Left forelimb (tissue), 1 donor: Measurements from ENCODE around the gene KIAA2012.
"Not testable (repeated sequence)": the region's sequence is repeated elsewhere in the genome, so short reads cannot be mapped to it uniquely, and the experiment has no call there.

Experiments
- DNase-seq: peaks from one replicate; pipeline ENCODE4 v3.0.0-alpha.2; 2018; ENCODE audit warnings: low spot score

The KIAA2012 gene

DNA sequence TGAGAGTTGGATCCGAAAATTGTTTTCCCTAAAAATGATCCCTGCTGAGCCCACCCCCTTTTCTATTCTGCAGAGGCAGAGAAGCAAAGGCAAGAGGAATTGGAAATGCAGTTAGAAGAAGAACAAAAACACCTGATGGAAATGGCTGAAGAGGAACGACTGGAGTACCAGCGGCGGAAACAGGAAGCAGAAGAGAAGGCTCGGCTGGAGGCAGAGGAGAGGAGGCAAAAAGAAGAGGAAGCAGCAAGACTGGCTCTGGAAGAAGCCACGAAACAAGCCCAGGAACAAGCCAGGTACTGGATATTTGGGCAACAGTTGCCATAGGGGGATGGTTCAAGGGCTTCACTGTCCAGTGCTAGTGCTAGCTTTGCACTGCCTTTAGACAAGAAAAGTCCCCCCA, 123.7 kb downstream of the KIAA2012 start:
- DNase-seq = no peak

DNA sequence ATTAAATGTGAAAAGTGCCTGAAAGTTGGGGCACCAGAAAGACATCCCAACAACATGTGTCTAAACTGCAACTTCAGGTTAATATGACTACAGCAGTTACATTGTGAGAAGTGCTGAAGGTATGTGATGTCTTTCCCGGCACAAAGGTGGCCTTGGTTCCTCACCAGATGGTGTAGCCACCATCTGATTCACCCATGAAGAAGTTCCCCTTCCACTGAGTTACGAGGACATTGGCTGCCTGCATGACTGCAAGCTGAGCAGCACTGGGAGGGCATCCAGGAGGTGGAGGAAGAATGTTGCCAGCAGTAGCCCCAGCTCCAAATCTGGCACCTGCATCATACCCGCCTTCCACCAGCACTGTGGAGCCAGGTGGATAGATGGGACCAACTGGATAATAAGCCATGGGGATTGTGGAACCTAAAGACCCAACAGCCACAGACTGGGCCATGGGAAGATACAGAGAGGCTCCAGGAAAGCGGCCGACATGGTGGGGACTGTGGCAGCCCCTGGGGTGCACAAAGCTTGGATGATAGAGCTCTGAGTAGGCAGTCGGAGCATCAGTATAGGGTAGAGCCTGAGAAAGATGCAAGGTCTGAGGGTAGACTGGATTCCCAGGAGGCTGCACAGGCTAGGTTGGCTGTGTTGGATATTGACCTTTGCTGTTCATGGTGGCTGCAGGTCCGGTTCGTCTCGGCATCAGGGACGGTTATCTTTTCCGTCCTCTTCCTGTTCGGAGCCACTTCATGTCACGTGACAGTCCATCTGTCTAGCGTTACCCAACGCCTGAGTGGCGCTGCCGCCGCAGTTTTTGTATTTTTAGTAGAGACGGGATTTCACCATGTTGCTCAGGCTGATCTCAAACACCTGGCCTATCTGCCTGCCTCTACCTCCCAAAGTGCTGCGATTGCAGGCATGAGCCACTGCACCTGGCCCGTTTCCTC, 128.4 kb downstream of the KIAA2012 start:
- no peak for DNase-seq

- no peak for DNase-seq
Observed at GRCh38 chr2:202203348-202203747, 130.3 kb downstream of the KIAA2012 start.

GRCh38 chr2:202204855-202205254, 131.8 kb downstream of the KIAA2012 start:
- DNase-seq = no peak

GRCh38 chr2:202208526-202208925, 135.5 kb downstream of the KIAA2012 start:
- no peak for DNase-seq

GRCh38 chr2:202215179-202215578, 142.1 kb downstream of the KIAA2012 start:
- DNase-seq = no peak

- DNase-seq = no peak
Observed at GRCh38 chr2:202221873-202222272, 148.8 kb downstream of the KIAA2012 start.

- no peak for DNase-seq
Observed at GRCh38 chr2:202237787-202238233, 164.8 kb downstream of the KIAA2012 start.

DNA sequence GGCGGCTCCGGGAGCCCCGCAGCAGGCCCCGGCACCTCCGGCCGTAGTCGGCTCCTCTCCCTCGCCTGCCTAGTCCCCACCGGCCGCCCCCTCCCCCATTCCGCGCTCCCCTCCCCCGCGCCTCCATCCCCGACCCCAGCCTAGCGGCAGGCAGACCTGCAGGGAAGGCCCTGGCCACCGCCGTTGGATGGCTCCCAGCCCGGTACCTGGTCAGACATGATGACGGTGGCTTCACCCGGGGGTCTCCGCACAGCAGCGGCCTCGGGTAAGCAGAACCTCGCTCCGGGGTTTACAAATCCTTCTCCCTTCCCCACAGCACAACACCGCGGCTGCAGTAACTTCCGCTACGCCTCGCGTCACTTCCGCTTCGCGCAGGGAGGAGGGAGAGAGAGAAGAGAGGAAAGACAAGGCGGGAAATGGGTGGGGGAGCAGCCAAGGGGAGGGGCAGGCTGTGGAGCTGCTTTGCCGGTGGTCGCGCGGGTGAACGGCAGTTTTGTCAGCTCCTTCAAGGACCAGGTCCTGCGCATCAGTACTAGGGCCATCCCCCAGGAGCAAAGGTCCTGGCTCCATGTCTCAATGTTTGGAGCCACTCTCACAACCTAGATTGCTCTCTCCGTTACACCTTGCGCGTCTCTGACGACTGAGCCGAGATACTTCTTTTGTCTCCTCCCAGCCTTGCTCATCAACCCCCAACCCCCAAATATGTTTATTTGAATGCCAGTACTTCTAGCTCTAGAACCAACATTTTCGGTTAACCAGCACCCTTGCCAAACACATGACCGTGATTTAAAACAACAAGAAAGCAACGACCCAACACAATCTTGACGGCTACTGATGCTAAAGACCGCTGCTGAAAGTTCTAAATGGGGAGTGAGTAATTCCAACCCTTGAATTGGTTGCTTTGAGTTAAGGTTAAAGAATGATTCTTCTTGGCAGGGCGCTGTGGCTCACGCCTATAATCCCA, 165.5 kb downstream of the KIAA2012 start, which contains the start of gene SUMO1:
TSS of gene SUMO1 (minus strand) at position 364 of the 964 bp plus-strand sequence. CDS start at position 218, 146 bp downstream.
- peak; percentile 96 for DNase-seq

DNA sequence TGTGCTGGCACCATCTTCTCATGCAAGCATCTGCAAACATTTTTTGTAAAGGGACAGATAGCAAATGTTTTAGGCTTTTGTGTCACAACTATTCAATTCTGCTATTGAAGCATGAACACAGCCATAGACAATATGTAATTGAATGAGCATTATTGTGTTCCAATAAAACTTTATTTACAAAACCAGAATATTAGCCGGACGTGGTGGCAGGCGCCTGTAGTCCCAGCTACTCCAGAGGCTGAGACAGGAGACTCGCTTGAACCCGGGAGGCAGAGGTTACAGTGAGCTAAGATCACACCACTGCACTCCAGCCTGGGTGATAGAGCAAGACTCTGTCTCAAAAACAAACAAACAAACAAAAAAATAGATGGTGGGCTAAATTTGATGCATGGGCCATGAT, 174.7 kb downstream of the KIAA2012 start:
- DNase-seq = not testable (repeated sequence)

DNA sequence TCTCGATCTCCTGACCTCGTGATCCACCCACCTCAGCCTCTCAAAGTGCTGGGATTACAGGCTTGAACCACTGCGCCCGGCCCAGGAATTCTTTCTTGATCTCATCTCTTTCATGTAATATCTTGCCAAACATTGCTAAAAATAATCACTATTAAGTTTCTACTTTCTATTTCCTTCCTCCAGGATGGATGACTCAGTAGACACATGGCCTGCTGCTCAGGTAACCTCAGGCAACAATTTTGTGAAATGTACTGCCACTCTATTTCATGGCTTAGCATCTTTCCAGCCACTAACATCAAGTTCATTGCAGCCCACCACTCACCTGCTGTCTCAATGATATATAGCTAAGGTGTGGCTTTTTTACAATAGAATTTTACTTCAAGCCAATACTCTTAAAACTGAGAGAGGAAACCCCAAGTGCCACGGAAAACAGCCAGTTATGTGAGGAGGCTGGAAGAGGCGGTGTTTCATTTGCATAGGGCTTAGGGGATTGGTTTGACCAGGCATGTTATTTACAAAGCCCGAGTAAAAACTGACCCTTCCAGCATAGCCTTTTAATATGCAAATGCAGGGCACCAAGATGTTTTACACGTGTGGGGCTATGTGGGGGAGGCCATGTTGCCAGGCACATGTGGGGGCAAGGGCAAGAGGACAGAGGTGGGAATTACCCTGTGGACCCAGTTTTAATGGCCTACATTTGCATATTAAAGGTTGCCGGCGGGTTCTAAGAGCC, 176.6 kb downstream of the KIAA2012 start:
- DNase-seq = no peak

- no peak for DNase-seq
Observed at GRCh38 chr2:202251494-202251893, 178.4 kb downstream of the KIAA2012 start.
